K562 (cell line): ENCODE measurements around the gene VEZF1. TPM values are rescaled to one million over a fixed set of nuclear protein-coding genes. Genes with fewer than 3 reads are reported as not detected.

Source experiments
- ADNP ChIP-seq: fragments of 200-800 bp; sonication (Bioruptor generic); IDR thresholded peaks from 2 replicates; pipeline ENCODE4 v1.6.1; 2016; ENCODE audit warnings: missing genetic modification characterization, missing compliant biosample characterization
- ATF7 ChIP-seq: fragments of 450-650 bp; IDR thresholded peaks from 2 replicates; pipeline ENCODE4 v1.7.1; 2014; ENCODE audit warnings: mild to moderate bottlenecking, moderate library complexity
- BCOR ChIP-seq: fragments of 450-650 bp; IDR thresholded peaks from 2 replicates; pipeline ENCODE4 v1.6.1; 2016
- CHD2 ChIP-seq: IDR thresholded peaks from 2 replicates; pipeline ENCODE4 v1.6.1; 2011; ENCODE audit warnings: low read depth, low read length
- FIP1L1 ChIP-seq: fragments of 200-400 bp; formaldehyde crosslinking; IDR thresholded peaks from 2 replicates; pipeline ENCODE4 v1.6.1; 2018; ENCODE audit warnings: mild to moderate bottlenecking, low read depth, low read length; ENCODE audit not compliant: poor library complexity, severe bottlenecking
- GATAD2A ChIP-seq: fragments of 450-650 bp; IDR thresholded peaks from 2 replicates; pipeline ENCODE4 v1.6.1; 2017
- HNRNPLL ChIP-seq: fragments of 200-400 bp; formaldehyde crosslinking; IDR thresholded peaks from 2 replicates; pipeline ENCODE4 v1.6.1; 2017; ENCODE audit warnings: low read length, low read depth, mild to moderate bottlenecking; ENCODE audit not compliant: poor library complexity, severe bottlenecking
- NCOA1 ChIP-seq: fragments of 450-650 bp; IDR thresholded peaks from 2 replicates; pipeline ENCODE4 v1.6.1; 2016; ENCODE audit warnings: low read depth
- NKRF ChIP-seq: fragments of 450-650 bp; IDR thresholded peaks from 2 replicates; pipeline ENCODE4 v1.6.1; 2016; ENCODE audit warnings: borderline replicate concordance
- PATZ1 ChIP-seq: fragments of 250-450 bp; sonication (Bioruptor Pico); IDR thresholded peaks from 2 replicates; pipeline ENCODE4 v1.5.0; 2020; ENCODE audit warnings: mild to moderate bottlenecking, borderline replicate concordance
- ZKSCAN3 ChIP-seq: fragments of 250-450 bp; sonication (Bioruptor Pico); IDR thresholded peaks from 2 replicates; pipeline ENCODE4 v1.4.0; 2020
- ZNF589 ChIP-seq: fragments of 200-800 bp; sonication (Bioruptor generic); IDR thresholded peaks from 2 replicates; pipeline ENCODE4 v1.6.1; 2016; ENCODE audit warnings: low read depth, missing genetic modification characterization, missing compliant biosample characterization
- polyA plus RNA-seq, 8 experiments: library from polyadenylated mRNA; depleted of rRNA in 4 of 8; stranded (reverse) in 5 of 8; unstranded in 3 of 8; fragments of >200 nt; fragmentation: Nextera tagmentation in 2 of 8; fragmentation: Illumina TruSeq in 1 of 8; extraction: Ambion mirVana in 2 of 8; extraction: Trizol in 1 of 8; gene quantifications; 2 replicates each; pipeline versions ENCODE4 v1.2.1 to v1.2.3, GENCODE V29; 2011 to 2014; ENCODE audit warnings: inconsistent platforms in 1 of 8, missing spikeins in 1 of 8
- total RNA-seq, 7 experiments: library from RNA; depleted of rRNA in 6 of 7; stranded (reverse); fragments of >200 nt in 6 of 7; fragmentation: Illumina TruSeq in 2 of 7; extraction: Trizol in 2 of 7; gene quantifications; 2 replicates each; pipeline versions ENCODE4 v1.2.1 to v1.2.3, GENCODE V29; 2011 to 2021; ENCODE audit warnings: low replicate concordance in 1 of 7
- TF ChIP-seq, protein P1 (sequence below): sonication (generic); formaldehyde crosslinking; IDR thresholded peaks from 2 replicates; pipeline ENCODE4 v1.8.0; 2022; ENCODE audit warnings: mild to moderate bottlenecking, missing genetic modification reagents
- TF ChIP-seq, protein P2 (sequence below), 3 experiments: fragments of 200-800 bp in 1 of 3; sonication (Bioruptor generic) in 1 of 3; sonication (generic) in 1 of 3; formaldehyde crosslinking in 1 of 3; IDR thresholded peaks; 2 replicates each; pipeline versions ENCODE4 v1.6.1 to v1.8.0; 2016 to 2022; ENCODE audit warnings: mild to moderate bottlenecking in 2 of 3, missing compliant biosample characterization in 2 of 3, missing genetic modification characterization in 2 of 3, missing genetic modification reagents in 1 of 3

VEZF1 gene
- total and polyA plus RNA-seq, 9 of the 15 experiments (the other 6 are each of a cell fraction or from before 2014, with no cell fraction given): 9.5 to 33.4 (median 22.1) TPM

DNA sequence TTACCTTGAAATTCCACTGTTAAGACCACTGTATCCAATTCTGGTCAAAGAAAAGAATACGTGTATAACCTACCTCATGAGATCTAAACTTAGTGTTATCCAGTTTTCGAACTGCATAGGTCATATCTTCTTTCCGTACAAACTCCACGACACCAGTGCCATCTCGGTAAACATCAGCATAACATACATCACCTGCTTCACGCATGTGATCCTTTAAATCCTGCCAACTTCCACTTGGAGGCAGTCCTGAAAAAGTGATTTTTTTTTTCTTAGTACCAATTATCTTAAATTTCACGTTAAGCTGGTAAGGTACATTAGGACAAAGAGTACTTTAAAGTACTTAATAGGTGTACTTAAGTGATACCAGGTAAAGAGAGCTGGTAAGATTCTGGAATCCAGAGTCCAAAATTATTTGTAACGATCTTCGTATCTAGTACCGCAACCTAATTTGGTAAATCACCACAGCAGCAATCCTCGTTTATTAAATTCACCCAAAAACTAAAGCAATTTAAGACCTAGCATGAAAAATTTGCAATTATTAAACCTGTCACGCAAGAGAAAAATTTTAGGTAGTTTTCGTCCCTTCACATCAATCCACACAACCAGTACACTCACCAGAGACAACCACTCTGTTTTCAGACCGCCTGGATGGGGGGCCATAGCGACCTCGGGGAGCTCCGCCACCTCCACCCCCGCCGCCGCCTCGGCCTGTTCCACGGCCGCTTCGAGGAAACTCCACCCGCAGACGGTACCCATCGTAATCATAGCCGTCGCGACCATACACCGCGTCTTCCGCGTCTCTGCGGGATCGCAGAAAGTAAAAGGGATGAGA lies 17.9 kb upstream of the VEZF1 start (continued):
- TF ChIP-seq PATZ1 (no peak), BCOR (no peak), ATF7 (no peak), HNRNPLL (no peak), NKRF (peak; percentile 9; the same call in 1 of the 2 replicates), FIP1L1 (peak; percentile 9), NCOA1 (no peak), CHD2 (no peak), ZKSCAN3 (CRISPR knock-in tag) (no peak), GATAD2A (0 out of 2 replicates have a peak, but pooled peaks have one; percentile 24), ADNP (tag) (no peak), ZNF589 (CRISPR knock-in tag) (no peak)
- TF ChIP-seq, protein P1, sequence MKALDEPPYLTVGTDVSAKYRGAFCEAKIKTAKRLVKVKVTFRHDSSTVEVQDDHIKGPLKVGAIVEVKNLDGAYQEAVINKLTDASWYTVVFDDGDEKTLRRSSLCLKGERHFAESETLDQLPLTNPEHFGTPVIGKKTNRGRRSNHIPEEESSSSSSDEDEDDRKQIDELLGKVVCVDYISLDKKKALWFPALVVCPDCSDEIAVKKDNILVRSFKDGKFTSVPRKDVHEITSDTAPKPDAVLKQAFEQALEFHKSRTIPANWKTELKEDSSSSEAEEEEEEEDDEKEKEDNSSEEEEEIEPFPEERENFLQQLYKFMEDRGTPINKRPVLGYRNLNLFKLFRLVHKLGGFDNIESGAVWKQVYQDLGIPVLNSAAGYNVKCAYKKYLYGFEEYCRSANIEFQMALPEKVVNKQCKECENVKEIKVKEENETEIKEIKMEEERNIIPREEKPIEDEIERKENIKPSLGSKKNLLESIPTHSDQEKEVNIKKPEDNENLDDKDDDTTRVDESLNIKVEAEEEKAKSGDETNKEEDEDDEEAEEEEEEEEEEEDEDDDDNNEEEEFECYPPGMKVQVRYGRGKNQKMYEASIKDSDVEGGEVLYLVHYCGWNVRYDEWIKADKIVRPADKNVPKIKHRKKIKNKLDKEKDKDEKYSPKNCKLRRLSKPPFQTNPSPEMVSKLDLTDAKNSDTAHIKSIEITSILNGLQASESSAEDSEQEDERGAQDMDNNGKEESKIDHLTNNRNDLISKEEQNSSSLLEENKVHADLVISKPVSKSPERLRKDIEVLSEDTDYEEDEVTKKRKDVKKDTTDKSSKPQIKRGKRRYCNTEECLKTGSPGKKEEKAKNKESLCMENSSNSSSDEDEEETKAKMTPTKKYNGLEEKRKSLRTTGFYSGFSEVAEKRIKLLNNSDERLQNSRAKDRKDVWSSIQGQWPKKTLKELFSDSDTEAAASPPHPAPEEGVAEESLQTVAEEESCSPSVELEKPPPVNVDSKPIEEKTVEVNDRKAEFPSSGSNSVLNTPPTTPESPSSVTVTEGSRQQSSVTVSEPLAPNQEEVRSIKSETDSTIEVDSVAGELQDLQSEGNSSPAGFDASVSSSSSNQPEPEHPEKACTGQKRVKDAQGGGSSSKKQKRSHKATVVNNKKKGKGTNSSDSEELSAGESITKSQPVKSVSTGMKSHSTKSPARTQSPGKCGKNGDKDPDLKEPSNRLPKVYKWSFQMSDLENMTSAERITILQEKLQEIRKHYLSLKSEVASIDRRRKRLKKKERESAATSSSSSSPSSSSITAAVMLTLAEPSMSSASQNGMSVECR (CRISPR knock-in tag): no peak
- TF ChIP-seq, protein P2, sequence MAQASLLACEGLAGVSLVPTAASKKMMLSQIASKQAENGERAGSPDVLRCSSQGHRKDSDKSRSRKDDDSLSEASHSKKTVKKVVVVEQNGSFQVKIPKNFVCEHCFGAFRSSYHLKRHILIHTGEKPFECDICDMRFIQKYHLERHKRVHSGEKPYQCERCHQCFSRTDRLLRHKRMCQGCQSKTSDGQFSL (CRISPR knock-in tag; IDR thresholded peaks at IDR 0.05): no peak
- TF ChIP-seq, protein P2 (tag; IDR thresholded peaks at IDR 0.05): 0 out of 4 replicates have a peak, but pooled peaks of 1 of the 2 experiments have one; percentile 14
